Immature natural killer cell (primary cell): ENCODE results near the gene FAR2. TPM values are rescaled to one million over a fixed set of nuclear protein-coding genes. Genes with fewer than 3 reads are reported as not detected.
"Not testable (repeated sequence)": the region's sequence is repeated elsewhere in the genome, so short reads cannot be mapped to it uniquely, and the experiment has no call there.

Source experiments
- DNase-seq, 3 donors: peaks; one replicate each; pipeline ENCODE4 v3.0.0; 2022; ENCODE audit warnings: mixed read lengths in 1 of 3
- H3K27ac Mint-ChIP-seq, 6 donors: one replicate each; pipeline ENCODE4 v1.8.0; 2020; ENCODE audit warnings: mixed read lengths in 6 of 6, mild to moderate bottlenecking in 5 of 6, inconsistent platforms in 4 of 6, moderate library complexity in 3 of 6
- H3K27me3 Mint-ChIP-seq, 3 donors: one replicate each; pipeline ENCODE4 v1.8.0; 2020 to 2021; ENCODE audit warnings: low read depth in 3 of 3, mild to moderate bottlenecking in 3 of 3, mixed read lengths in 3 of 3, moderate library complexity in 3 of 3, inconsistent platforms in 1 of 3
- H3K36me3 Mint-ChIP-seq, 3 donors: one replicate each; pipeline ENCODE4 v1.8.0; 2020; ENCODE audit warnings: mixed read lengths in 3 of 3, inconsistent platforms in 2 of 3, mild to moderate bottlenecking in 2 of 3
- H3K4me1 Mint-ChIP-seq, 2 donors: one replicate each; pipeline ENCODE4 v1.8.0; 2020; ENCODE audit warnings: inconsistent platforms in 2 of 2, mild to moderate bottlenecking in 2 of 2, mixed read lengths in 2 of 2, moderate library complexity in 1 of 2
- H3K4me3 Mint-ChIP-seq, 5 donors: one replicate each; pipeline ENCODE4 v1.8.0; 2020; ENCODE audit warnings: mild to moderate bottlenecking in 5 of 5, mixed read lengths in 5 of 5, inconsistent platforms in 3 of 5, moderate library complexity in 3 of 5
- H3K9me3 Mint-ChIP-seq, 6 donors: one replicate each; pipeline ENCODE4 v1.8.0; 2020; ENCODE audit warnings: mild to moderate bottlenecking in 6 of 6, mixed read lengths in 6 of 6, inconsistent platforms in 4 of 6, moderate library complexity in 3 of 6
- polyA plus RNA-seq, 3 donors: library from polyadenylated mRNA; unstranded; fragments of 300-500 nt; fragmentation: Illumina TruSeq; gene quantifications; one replicate each; pipeline ENCODE4 v1.2.3, GENCODE V29; 2021

The FAR2 gene
- polyA plus RNA-seq, result 1 to 10 TPM in 2 of 3 donors, not detected in 1; 1.5 to 1.8 TPM

DNA sequence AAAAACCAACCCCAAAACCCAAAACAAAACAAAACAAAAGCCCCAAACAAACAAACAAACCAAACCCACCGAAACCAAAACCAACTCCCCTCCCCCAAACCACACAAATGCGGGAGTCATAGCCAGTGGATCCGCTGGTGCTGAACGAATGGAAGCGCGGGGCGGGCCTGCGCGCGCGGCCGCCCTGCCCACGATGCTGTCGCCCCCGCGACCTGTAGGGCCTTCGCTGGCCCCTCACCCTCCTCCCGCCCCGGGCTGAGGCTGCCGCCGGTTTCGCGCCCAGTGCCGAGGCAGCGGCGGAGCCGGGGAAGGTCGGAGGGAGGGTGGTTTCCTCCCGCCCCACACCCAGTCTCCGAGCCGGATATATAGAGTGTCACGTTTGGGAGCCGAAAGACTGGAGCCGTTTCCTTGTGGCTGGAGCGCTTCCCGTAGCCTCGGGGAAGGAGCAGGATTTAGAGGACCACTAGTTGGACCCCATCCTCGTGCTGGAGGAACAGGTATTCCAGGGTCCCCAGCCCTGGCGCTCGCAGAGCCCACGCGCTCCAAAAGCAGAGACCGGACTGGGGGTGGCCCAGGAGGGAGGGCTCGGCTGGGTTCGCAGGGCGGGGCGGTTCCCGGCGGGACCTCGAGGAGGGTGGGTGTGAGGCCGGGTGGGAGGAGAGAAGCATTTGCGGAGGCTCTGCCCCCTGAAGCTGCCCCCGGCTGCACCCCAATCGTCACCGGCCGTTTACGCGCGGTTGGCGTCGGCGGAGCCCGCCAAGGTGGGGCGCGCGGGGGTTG lies at the start of gene FAR2:
FAR2 (plus strand) TSS at position 368 of the 780 bp plus-strand sequence. CDS start 121,172 bp downstream, outside the sequence.
- Mint-ChIP-seq H3K36me3 (no peaks in the 10 kb centered on the region), H3K27ac (peak within 1 kb of the TSS in 5 of 6 donors; percentile 62 to 87 (median 77)), H3K27me3 (peaks cover 0 to 9% (median 4%) of the 10 kb centered on the region in 3 donors), H3K9me3 (no peaks in the 10 kb centered on the region), H3K4me1 (peaks cover 15 to 26% of the 10 kb centered on the region in 2 donors), H3K4me3 (peak within 1 kb of the TSS; percentile 83 to 94 (median 91))
- peak; percentile 18 to 38 (median 27) for DNase-seq

DNA sequence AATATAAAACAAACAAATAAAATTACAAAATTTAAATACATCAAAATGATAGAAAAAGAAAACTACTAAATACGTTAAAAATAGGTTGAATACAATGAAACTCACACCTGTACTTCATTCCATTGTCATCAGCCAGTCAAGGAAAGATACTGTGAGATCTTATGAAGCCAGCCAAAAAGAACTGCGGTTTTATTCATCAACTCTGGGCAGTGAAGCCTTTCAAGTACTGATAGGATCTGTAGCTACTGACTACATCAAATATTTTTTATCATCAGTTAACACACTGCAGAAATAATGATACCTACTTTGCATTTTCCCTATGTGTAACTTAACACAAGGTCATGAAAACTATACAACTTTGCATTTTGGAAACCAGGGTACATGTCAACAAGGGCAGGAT lies 46.3 kb upstream of the FAR2 start:
- peak overlapping the region; percentile 81 to 97 (median 91) for H3K27ac Mint-ChIP-seq
- peaks cover 29 to 36% of the 10 kb centered on the region in 2 donors for H3K4me1 Mint-ChIP-seq
- DNase-seq, result no peak
- no peaks in the 10 kb centered on the region for H3K27me3 Mint-ChIP-seq
- peaks cover 0 to 3% (median 0%) of the 10 kb centered on the region in 6 donors for H3K9me3 Mint-ChIP-seq
- peak overlapping the region; percentile 42 to 89 (median 81) for H3K4me3 Mint-ChIP-seq
- peaks cover 0 to 2% (median 0%) of the 10 kb centered on the region in 3 donors for H3K36me3 Mint-ChIP-seq

GRCh38 chr12:29103539-29103974 lies 45.5 kb upstream of the FAR2 start:
- DNase-seq, result peak; percentile 58 to 68 (median 64)
- Mint-ChIP-seq H3K36me3 (no peaks in the 10 kb centered on the region), H3K27me3 (no peaks in the 10 kb centered on the region)

DNA sequence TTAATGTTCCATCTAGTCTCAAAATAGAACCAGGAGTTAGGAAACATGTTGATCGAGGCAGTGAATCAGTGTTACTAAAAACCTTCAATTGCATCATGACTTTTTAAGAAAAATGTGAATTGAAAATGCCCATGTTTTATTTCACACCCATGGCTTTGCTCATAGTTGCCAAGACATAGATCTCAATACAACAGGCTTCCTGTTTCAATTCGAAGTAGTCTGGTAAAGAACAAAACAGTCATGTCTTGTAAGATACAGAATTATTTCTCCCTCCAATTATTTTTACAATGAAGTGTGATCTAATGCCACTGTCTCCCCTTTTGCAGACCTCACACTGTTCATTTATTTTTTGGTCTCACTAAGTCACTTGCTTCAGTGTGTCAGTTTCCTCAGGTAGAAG lies 44.6 kb upstream of the FAR2 start:
- Mint-ChIP-seq H3K36me3 (no peaks in the 10 kb centered on the region), H3K4me1 (peaks cover 29 to 36% of the 10 kb centered on the region in 2 donors), H3K9me3 (peaks cover 0 to 2% (median 0%) of the 10 kb centered on the region in 6 donors), H3K27me3 (no peaks in the 10 kb centered on the region), H3K27ac (peak overlapping the region; percentile 81 to 97 (median 91)), H3K4me3 (peak overlapping the region; percentile 4 to 89 (median 81))
- no peak for DNase-seq

More at GRCh38 chr12:29103539-29103974, 45.5 kb upstream of the FAR2 start:
- peaks cover 0 to 3% (median 0%) of the 10 kb centered on the region in 6 donors for H3K9me3 Mint-ChIP-seq
- H3K4me3 Mint-ChIP-seq, result peak overlapping the region; percentile 66 to 89 (median 81)
- H3K27ac Mint-ChIP-seq, result peak overlapping the region; percentile 81 to 97 (median 91)
- H3K4me1 Mint-ChIP-seq, result peaks cover 29 to 36% of the 10 kb centered on the region in 2 donors

DNA sequence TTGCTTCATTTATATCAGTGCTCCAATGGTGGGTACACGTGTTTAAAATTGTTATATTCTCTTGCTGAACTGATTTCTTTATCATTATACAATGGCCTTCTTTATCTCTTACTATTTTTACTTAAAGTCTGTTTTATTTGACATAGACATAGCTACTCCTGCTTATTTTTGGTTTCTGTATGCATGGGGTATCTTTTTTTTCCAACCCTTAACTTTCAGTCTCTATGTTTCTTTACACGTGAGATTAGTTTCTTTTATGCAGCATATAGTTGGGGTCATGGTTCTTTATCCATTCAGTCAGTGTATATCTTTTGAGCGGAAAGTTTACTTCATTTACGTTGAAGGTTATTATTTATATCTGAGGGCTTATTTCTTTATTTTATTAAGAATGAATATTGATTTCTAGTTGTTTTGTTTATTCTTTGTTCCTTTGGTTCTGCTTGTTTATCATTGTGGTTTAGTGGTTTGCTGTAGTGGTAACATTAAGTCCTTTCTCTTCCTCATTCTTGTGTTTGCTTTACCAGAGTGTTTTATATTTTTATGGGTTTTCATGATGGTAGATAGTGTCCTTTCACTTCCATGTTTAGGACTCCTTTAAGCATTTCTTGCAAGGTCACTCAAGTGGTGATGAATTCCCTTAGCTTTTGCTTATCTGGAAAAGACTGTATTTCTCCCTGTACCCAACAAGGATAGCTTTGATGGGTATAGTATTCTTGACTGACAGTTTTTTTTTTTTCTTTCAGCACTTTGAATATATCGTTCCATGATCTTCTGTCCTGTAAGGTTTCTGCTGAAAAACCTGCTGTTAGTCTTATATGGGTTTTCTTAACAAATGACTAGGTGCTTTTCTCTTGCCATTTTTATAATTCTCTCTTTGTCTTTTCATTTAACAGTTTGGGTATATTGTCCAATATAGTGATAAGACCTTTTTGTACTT lies 38.3 kb upstream of the FAR2 start:
- H3K36me3 Mint-ChIP-seq, result peaks cover 4 to 6% (median 5%) of the 10 kb centered on the region in 3 donors
- peaks cover 0 to 8% (median under 1%) of the 10 kb centered on the region in 3 donors for H3K27me3 Mint-ChIP-seq
- H3K4me1 Mint-ChIP-seq, result no peaks in the 10 kb centered on the region
- no peak for DNase-seq
- H3K27ac Mint-ChIP-seq, result no peak overlapping the region
- peaks cover 6 to 20% (median 12%) of the 10 kb centered on the region in 6 donors for H3K9me3 Mint-ChIP-seq
- no peak overlapping the region for H3K4me3 Mint-ChIP-seq

GRCh38 chr12:29113101-29113500 lies 36.0 kb upstream of the FAR2 start:
- H3K27me3 Mint-ChIP-seq, result peaks cover 0 to 8% (median 2%) of the 10 kb centered on the region in 3 donors

GRCh38 chr12:29116414-29116813 lies 32.7 kb upstream of the FAR2 start:
- Mint-ChIP-seq H3K4me3 (no peak overlapping the region), H3K9me3 (peaks cover 0 to 8% (median 3%) of the 10 kb centered on the region in 6 donors), H3K27me3 (peaks cover 0 to 6% (median 3%) of the 10 kb centered on the region in 3 donors), H3K36me3 (peaks cover 3 to 5% (median 4%) of the 10 kb centered on the region in 3 donors), H3K27ac (no peak overlapping the region), H3K4me1 (no peaks in the 10 kb centered on the region)
- no peak for DNase-seq

More at GRCh38 chr12:29113101-29113500, 36.0 kb upstream of the FAR2 start:
- H3K27ac Mint-ChIP-seq, result no peak overlapping the region
- DNase-seq, result no peak
- H3K4me1 Mint-ChIP-seq, result no peaks in the 10 kb centered on the region
- H3K36me3 Mint-ChIP-seq, result peaks cover 4 to 6% (median 5%) of the 10 kb centered on the region in 3 donors
- peaks cover 6 to 20% (median 12%) of the 10 kb centered on the region in 6 donors for H3K9me3 Mint-ChIP-seq
- no peak overlapping the region for H3K4me3 Mint-ChIP-seq

DNA sequence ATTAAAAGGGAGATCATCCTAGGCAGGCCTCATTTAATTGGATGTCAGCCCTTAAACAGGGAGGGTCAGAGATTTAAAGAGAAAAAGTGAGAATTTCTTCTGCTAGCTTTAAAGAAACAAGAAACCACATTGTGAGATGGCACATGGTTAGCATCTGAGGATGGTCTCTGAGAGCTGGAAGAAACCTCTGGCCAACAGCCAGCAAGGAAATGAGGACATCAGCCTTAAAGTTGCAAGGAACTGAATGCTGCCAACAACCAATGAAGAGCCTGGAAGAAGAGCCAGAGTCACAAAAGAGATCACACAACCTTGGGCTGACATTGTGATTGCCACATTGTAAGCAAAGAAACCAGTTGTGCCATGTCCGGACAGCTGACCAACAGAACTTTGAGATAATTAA lies 17.5 kb upstream of the FAR2 start:
- Mint-ChIP-seq H3K27ac (no peak overlapping the region), H3K4me3 (no peak overlapping the region), H3K27me3 (peaks cover 0 to 5% (median 4%) of the 10 kb centered on the region in 3 donors), H3K36me3 (no peaks in the 10 kb centered on the region), H3K4me1 (peaks cover 0 to 4% of the 10 kb centered on the region in 2 donors), H3K9me3 (peaks cover 0 to 4% (median 0%) of the 10 kb centered on the region in 6 donors)
- no peak for DNase-seq

- H3K4me1 Mint-ChIP-seq, result peaks cover 0 to 4% of the 10 kb centered on the region in 2 donors
- no peak overlapping the region for H3K4me3 Mint-ChIP-seq
- peaks cover 0 to 2% (median 0%) of the 10 kb centered on the region in 6 donors for H3K9me3 Mint-ChIP-seq
- peaks cover 0 to 5% (median 4%) of the 10 kb centered on the region in 3 donors for H3K27me3 Mint-ChIP-seq
- DNase-seq, result no peak
- H3K27ac Mint-ChIP-seq, result no peak overlapping the region
- H3K36me3 Mint-ChIP-seq, result no peaks in the 10 kb centered on the region
Measured at GRCh38 chr12:29132316-29132715, 16.8 kb upstream of the FAR2 start.

- H3K9me3 Mint-ChIP-seq, result peaks cover 0 to 2% (median 0%) of the 10 kb centered on the region in 6 donors
- H3K4me3 Mint-ChIP-seq, result no peak overlapping the region
- H3K36me3 Mint-ChIP-seq, result no peaks in the 10 kb centered on the region
- H3K27ac Mint-ChIP-seq, result no peak overlapping the region
- H3K4me1 Mint-ChIP-seq, result peaks cover 0 to 4% of the 10 kb centered on the region in 2 donors
- DNase-seq, result no peak
- H3K27me3 Mint-ChIP-seq, result peaks cover 0 to 5% (median 3%) of the 10 kb centered on the region in 3 donors
Measured at GRCh38 chr12:29133181-29133580, 15.9 kb upstream of the FAR2 start.

GRCh38 chr12:29133680-29134079 lies 15.4 kb upstream of the FAR2 start:
- Mint-ChIP-seq H3K9me3 (peaks cover 0 to 2% (median 0%) of the 10 kb centered on the region in 6 donors), H3K27me3 (peaks cover 0 to 4% (median 3%) of the 10 kb centered on the region in 3 donors), H3K36me3 (no peaks in the 10 kb centered on the region), H3K27ac (no peak overlapping the region), H3K4me1 (peaks cover 0 to 4% of the 10 kb centered on the region in 2 donors), H3K4me3 (no peak overlapping the region)
- no peak for DNase-seq

GRCh38 chr12:29138256-29138655 lies 10.8 kb upstream of the FAR2 start:
- not testable (repeated sequence) for H3K27ac Mint-ChIP-seq

DNA sequence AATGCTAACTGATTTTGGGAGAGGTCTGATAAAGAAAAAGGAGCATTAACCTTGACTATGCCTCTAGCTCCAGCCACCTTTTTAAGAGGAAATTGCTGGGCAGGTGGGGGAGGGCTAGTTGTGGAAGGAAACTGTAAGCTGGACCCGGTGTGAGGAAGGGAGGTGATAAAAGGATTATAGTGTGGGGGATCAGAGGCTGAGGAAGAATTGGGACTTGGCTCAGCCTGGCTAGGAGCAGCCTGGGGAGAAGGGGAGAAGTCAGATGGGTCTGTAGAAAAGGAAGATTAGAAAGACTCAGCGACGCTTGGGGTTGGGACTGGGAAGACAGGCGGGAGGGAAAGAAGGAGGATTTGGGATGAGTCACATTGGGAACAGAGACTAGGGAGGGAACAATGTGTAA lies 10.2 kb upstream of the FAR2 start:
- H3K4me3 Mint-ChIP-seq, H3K4me1 Mint-ChIP-seq, H3K27me3 Mint-ChIP-seq, DNase-seq, H3K9me3 Mint-ChIP-seq, H3K36me3 Mint-ChIP-seq, H3K27ac Mint-ChIP-seq: not testable (repeated sequence)

More at GRCh38 chr12:29138256-29138655, 10.8 kb upstream of the FAR2 start:
- H3K4me1 Mint-ChIP-seq, H3K9me3 Mint-ChIP-seq, H3K4me3 Mint-ChIP-seq, DNase-seq, H3K36me3 Mint-ChIP-seq, H3K27me3 Mint-ChIP-seq: not testable (repeated sequence)
